GM23248 (cell line): ENCODE measurements around the gene TOP1.

Experiments used
- EZH2 ChIP-seq: fragments of 200-600 bp; sonication (generic); IDR thresholded peaks from 2 replicates; pipeline ENCODE4 v1.6.1; 2018; ENCODE audit warnings: antibody characterized with exemption, mild to moderate bottlenecking; ENCODE audit not compliant: insufficient read depth, poor library complexity, severe bottlenecking
- EZH2phosphoT487 ChIP-seq: fragments of 200-600 bp; sonication (generic); IDR thresholded peaks from 2 replicates; pipeline ENCODE4 v1.6.1; 2018; ENCODE audit warnings: antibody characterized with exemption, moderate library complexity, mild to moderate bottlenecking, low read depth; ENCODE audit not compliant: insufficient read depth

DNA sequence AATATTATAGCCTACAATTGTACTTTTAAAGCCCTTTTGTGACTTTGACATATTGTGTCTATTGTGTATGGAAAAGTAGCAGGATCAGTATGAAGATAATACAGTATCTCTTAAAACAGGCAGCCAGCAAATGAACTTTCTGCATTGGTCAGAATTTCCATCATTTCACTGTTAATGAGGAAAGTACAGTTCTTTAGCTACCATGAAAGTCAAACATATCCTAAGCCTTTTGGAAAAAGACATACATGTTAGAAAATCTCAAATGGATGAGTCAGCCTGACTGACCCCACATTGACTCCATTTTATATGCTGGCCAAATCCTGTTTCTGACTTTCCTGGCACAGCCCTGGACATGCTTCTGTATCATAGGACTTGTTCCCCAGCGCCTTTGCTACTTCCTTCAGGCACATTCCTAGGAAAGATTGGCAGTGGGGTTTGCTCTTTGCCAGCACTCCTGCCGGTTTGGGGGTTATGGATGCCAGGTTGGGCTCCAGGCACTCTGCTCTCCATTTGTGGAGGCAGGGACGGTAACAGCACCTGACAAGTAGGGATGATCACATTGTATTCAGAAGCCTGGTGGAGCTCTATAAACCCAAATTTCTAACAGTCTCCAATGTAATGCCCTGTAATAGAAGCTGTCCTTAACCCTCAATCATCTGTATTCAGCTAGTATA, 43.7 kb downstream of the TOP1 start:
- TF ChIP-seq EZH2 (no peak), EZH2phosphoT487 (no peak)
